Activated naive CD8-positive, alpha-beta T cell treated with anti-CD3 and anti-CD28 coated beads, Interleukin-2, amount 10 ng/mL, durations not matched to agents 7 days and 5 days (primary cell): Measurements from ENCODE around the gene SERPINB10. TPM values are rescaled to one million over a fixed set of nuclear protein-coding genes. Genes with fewer than 3 reads are reported as not detected.

Source experiments
- total RNA-seq, 2 experiments: library from RNA; stranded (reverse); gene quantifications; one replicate each; pipeline ENCODE4 v1.2.3, GENCODE V29; 2021

SERPINB10 gene
- total RNA-seq, 2 experiments from 2014 or later: not detected

Other genes with a start within 250 kb of the SERPINB10 start
- gene SERPINB3, start 246.1 kb upstream of the SERPINB10 start, total RNA-seq: not detected
- gene SERPINB11, start 205.0 kb upstream of the SERPINB10 start, total RNA-seq: not detected
- gene SERPINB7, start 132.5 kb upstream of the SERPINB10 start, total RNA-seq: not detected
- gene SERPINB2, start 20.3 kb upstream of the SERPINB10 start, total RNA-seq: 1 to 10 TPM; 2.3 to 2.9 TPM
- gene HMSD, start 41.3 kb downstream of the SERPINB10 start, total RNA-seq: not detected
- gene SERPINB8, start 62.1 kb downstream of the SERPINB10 start, total RNA-seq: 1 to 10 TPM; 6.0 to 7.3 TPM
- not detected for gene LINC00305, start 241.1 kb downstream of the SERPINB10 start, total RNA-seq